A673 (cell line): ENCODE results near the gene SETD4.

Experiments
- CTCF ChIP-seq: fragments of 300-800, 200-600 bp; sonication (generic); conservative IDR thresholded peaks from 2 replicates; pipeline ENCODE4 v1.5.1; 2017; ENCODE audit warnings: low read depth, mild to moderate bottlenecking, antibody characterized with exemption, low read length, moderate library complexity, mixed read lengths
- EZH2 ChIP-seq: fragments of 200-600 bp; sonication (generic); IDR thresholded peaks from 2 replicates; pipeline ENCODE4 v1.6.1; 2017; ENCODE audit warnings: borderline replicate concordance, low read depth, mild to moderate bottlenecking, mixed read lengths, antibody characterized with exemption, low read length; ENCODE audit not compliant: poor library complexity, severe bottlenecking

- TF ChIP-seq CTCF = no peak
- no peak for TF ChIP-seq EZH2
Measured at GRCh38 chr21:36038701-36039497, 21.4 kb downstream of the SETD4 start.
